Smooth muscle cell (in vitro differentiated cells): Measurements from ENCODE around the gene P4HA3. TPM values are rescaled to one million over a fixed set of nuclear protein-coding genes. Genes with fewer than 3 reads are reported as not detected.
A peak's percentile ranks its signal among the peaks of the same experiment; 100 is the strongest.

Experiments
- DNase-seq: peaks from one replicate; lab custom pipeline; 2025; ENCODE audit not compliant: unreplicated experiment; lab: John Stamatoyannopoulos, UW
- H2AFZ ChIP-seq: fragments of 200-600 bp; sonication (generic); 2 replicates; pipeline ENCODE4 v1.6.0; 2016; ENCODE audit warnings: antibody characterized with exemption, low read depth, mild to moderate bottlenecking
- H3F3A ChIP-seq: fragments of 200-600 bp; sonication (generic); 2 replicates; pipeline ENCODE4 v1.6.0; 2017; ENCODE audit warnings: antibody characterized with exemption, low read depth
- H3K27ac ChIP-seq: fragments of 200-600 bp; sonication (generic); 2 replicates; pipeline ENCODE4 v1.5.1; 2016; ENCODE audit warnings: low read depth, mild to moderate bottlenecking
- H3K27me3 ChIP-seq: fragments of 200-600 bp; sonication (generic); 2 replicates; pipeline ENCODE4 v1.6.1; 2016; ENCODE audit warnings: low read depth, mild to moderate bottlenecking
- H3K36me3 ChIP-seq: fragments of 200-600 bp; sonication (generic); 2 replicates; pipeline ENCODE4 v1.5.1; 2016; ENCODE audit warnings: low read depth
- H3K4me1 ChIP-seq: fragments of 200-600 bp; sonication (generic); 2 replicates; pipeline ENCODE4 v1.5.1; 2016; ENCODE audit warnings: low read depth
- H3K4me2 ChIP-seq: fragments of 200-600 bp; sonication (generic); 2 replicates; pipeline ENCODE4 v1.6.0; 2016; ENCODE audit warnings: mild to moderate bottlenecking
- H3K4me3 ChIP-seq: fragments of 200-600 bp; sonication (generic); 2 replicates; pipeline ENCODE4 v1.5.1; 2016; ENCODE audit warnings: mild to moderate bottlenecking
- H3K79me2 ChIP-seq: fragments of 200-600 bp; sonication (generic); 2 replicates; pipeline ENCODE4 v1.6.0; 2016; ENCODE audit warnings: low read depth, mild to moderate bottlenecking
- H3K9ac ChIP-seq: fragments of 200-600 bp; sonication (generic); 2 replicates; pipeline ENCODE4 v1.6.0; 2016; ENCODE audit warnings: low read depth
- H3K9me3 ChIP-seq: fragments of 200-600 bp; sonication (generic); replicated peaks from 2 replicates; pipeline ENCODE4 v1.5.1; 2016; ENCODE audit warnings: low read depth
- H4K20me1 ChIP-seq: fragments of 200-600 bp; sonication (generic); 2 replicates; pipeline ENCODE4 v1.6.0; 2016; ENCODE audit warnings: low read depth
- WGBS: methylation state at CpG from one replicate; pipeline ENCODE4 v1.1.7; 2016; ENCODE audit warnings: low lambda C conversion rate; 5-methylcytosine and 5-hydroxymethylcytosine counted together
- polyA plus RNA-seq: library from polyadenylated mRNA; unstranded; fragments of >200 nt; fragmentation: Nextera tagmentation; extraction: Ambion mirVana; gene quantifications from 2 replicates; pipeline ENCODE4 v1.2.1, GENCODE V29; 2016
- total RNA-seq: library from RNA; depleted of rRNA; stranded (reverse); fragments of >200 nt; gene quantifications from 2 replicates; pipeline ENCODE4 v1.2.3, GENCODE V29; 2014
- TF ChIP-seq, protein P1 (sequence below): fragments of 200-600 bp; sonication (generic); IDR thresholded peaks from 2 replicates; pipeline ENCODE4 v1.5.1; 2017; ENCODE audit warnings: borderline replicate concordance, mild to moderate bottlenecking, antibody characterized with exemption; ENCODE audit not compliant: insufficient read depth, poor library complexity, severe bottlenecking

Gene P4HA3
- total and polyA plus RNA-seq, 2 experiments from 2014 or later, result 6.9 to 18.9 TPM

DNA sequence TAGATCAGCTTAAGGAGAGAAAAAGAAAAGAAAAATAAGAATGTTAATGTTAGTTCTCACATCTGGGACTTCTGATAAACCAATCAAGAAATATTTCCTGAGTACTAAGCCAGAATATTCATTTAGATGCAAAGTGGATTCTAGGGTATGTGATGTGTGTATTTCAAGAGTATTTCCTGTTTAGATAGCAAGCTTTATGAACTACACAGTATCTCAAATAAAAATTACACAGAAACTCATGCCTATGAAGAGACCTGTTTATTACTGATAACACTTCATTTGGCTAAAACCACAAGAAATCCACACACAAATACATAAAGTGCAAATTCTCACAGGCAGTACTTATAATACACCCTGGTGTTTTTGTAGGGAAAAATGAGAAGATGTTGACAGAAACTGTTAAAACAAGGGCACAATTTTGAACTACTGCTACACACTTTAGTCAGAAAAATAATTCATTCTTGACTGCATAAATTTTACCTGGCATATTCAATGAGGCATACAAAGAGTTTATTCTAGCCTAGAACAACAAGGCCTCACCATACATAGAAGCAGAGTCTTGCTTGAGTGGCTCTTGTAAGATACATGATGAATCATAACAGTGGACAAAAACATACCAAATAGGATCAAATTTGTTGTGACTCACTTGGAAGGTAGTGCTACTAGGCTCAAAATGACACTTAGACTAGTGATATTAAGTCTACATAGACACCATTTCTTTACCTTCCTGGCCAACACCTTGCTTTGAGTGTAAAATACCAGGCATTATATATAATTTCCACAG lies 18.8 kb upstream of the P4HA3 start:
- DNase-seq, result no peak
- Histone ChIP-seq H3F3A (peaks cover 3% of the 10 kb centered on the region), H3K9me3 (no peaks in the 10 kb centered on the region), H3K4me2 (peak overlapping the region; percentile 47), H3K27ac (peak overlapping the region; percentile 66), H3K4me1 (peaks cover 8% of the 10 kb centered on the region), H3K36me3 (no peaks in the 10 kb centered on the region), H3K9ac (no peak overlapping the region), H3K4me3 (no peak overlapping the region), H3K27me3 (no peaks in the 10 kb centered on the region), H2AFZ (no peak overlapping the region), H4K20me1 (no peaks in the 10 kb centered on the region), H3K79me2 (no peaks in the 10 kb centered on the region)
- TF ChIP-seq, protein P1, sequence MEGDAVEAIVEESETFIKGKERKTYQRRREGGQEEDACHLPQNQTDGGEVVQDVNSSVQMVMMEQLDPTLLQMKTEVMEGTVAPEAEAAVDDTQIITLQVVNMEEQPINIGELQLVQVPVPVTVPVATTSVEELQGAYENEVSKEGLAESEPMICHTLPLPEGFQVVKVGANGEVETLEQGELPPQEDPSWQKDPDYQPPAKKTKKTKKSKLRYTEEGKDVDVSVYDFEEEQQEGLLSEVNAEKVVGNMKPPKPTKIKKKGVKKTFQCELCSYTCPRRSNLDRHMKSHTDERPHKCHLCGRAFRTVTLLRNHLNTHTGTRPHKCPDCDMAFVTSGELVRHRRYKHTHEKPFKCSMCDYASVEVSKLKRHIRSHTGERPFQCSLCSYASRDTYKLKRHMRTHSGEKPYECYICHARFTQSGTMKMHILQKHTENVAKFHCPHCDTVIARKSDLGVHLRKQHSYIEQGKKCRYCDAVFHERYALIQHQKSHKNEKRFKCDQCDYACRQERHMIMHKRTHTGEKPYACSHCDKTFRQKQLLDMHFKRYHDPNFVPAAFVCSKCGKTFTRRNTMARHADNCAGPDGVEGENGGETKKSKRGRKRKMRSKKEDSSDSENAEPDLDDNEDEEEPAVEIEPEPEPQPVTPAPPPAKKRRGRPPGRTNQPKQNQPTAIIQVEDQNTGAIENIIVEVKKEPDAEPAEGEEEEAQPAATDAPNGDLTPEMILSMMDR, result no peak

DNA sequence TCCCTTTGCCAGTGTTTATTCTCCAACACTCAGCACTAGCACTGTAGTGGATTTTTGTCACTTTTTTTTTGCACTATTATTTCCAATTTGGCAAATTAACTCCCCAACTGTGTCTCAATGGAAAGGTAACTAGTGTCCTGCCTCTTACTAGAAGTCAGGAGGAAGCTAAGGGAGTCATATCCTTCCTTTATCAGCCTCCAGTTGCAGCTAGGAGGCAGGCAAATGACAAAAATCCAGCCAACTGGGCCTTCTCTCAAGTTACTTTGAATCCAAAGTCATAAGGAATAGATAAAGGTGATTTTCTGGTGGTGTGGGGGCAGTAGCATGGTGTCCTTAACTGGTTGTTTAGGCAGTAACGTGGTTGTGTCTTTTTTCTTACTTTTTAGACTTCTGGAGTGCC lies 15.6 kb upstream of the P4HA3 start:
- H3K4me3 ChIP-seq, result no peak overlapping the region
- H3K27me3 ChIP-seq, result no peaks in the 10 kb centered on the region
- no peak overlapping the region for H3K4me2 ChIP-seq
- peaks cover 8% of the 10 kb centered on the region for H3K4me1 ChIP-seq
- TF ChIP-seq, protein P1, result no peak
- no peaks in the 10 kb centered on the region for H3K9me3 ChIP-seq
- no peak for DNase-seq
- H2AFZ ChIP-seq, result no peak overlapping the region
- H3K79me2 ChIP-seq, result no peaks in the 10 kb centered on the region
- no peak overlapping the region for H3K27ac ChIP-seq
- H3K36me3 ChIP-seq, result no peaks in the 10 kb centered on the region
- no peaks in the 10 kb centered on the region for H4K20me1 ChIP-seq
- 93% methylated on average over 1 of the region's 1 CpG for WGBS
- H3K9ac ChIP-seq, result no peak overlapping the region
- peaks cover 3% of the 10 kb centered on the region for H3F3A ChIP-seq

DNA sequence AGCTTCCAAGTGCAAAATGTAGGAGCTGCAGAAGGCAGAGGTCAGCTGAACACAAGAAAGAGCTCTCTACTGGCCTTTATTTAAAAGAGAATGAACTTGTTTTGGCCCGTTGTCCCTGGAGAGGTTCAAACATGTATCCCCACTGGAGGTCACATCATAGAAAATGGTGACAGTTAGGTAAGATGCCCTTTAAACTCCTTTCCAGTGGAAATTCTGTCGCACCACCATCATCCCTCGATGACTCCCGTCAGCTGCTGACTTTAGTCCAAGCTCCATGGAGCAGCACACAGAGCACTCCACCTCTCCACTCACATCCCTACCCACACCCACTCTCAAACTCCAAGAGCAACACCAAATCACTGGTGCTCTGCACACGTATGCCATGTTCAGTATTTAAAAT lies 15.2 kb upstream of the P4HA3 start:
- no peaks in the 10 kb centered on the region for H4K20me1 ChIP-seq
- no peak overlapping the region for H3K4me3 ChIP-seq
- TF ChIP-seq, protein P1, result no peak
- no peak overlapping the region for H3K27ac ChIP-seq
- H3F3A ChIP-seq, result peaks cover 3% of the 10 kb centered on the region
- no peaks in the 10 kb centered on the region for H3K36me3 ChIP-seq
- H3K4me2 ChIP-seq, result no peak overlapping the region
- no peaks in the 10 kb centered on the region for H3K27me3 ChIP-seq
- H3K9ac ChIP-seq, result no peak overlapping the region
- H3K9me3 ChIP-seq, result no peaks in the 10 kb centered on the region
- no peaks in the 10 kb centered on the region for H3K79me2 ChIP-seq
- 94% methylated on average over 5 of the region's 5 CpGs for WGBS
- H2AFZ ChIP-seq, result no peak overlapping the region
- peaks cover 8% of the 10 kb centered on the region for H3K4me1 ChIP-seq
- no peak for DNase-seq
